AG20443 (cell line): Measurements from ENCODE around the gene MRPS31.
"Not testable (repeated sequence)": the region's sequence is repeated elsewhere in the genome, so short reads cannot be mapped to it uniquely, and the experiment has no call there.

ENCODE experiments used
- DNase-seq: peaks from one replicate; pipeline ENCODE4 v3.0.0; 2012; ENCODE audit warnings: low spot score, mixed read lengths

Gene MRPS31

DNA sequence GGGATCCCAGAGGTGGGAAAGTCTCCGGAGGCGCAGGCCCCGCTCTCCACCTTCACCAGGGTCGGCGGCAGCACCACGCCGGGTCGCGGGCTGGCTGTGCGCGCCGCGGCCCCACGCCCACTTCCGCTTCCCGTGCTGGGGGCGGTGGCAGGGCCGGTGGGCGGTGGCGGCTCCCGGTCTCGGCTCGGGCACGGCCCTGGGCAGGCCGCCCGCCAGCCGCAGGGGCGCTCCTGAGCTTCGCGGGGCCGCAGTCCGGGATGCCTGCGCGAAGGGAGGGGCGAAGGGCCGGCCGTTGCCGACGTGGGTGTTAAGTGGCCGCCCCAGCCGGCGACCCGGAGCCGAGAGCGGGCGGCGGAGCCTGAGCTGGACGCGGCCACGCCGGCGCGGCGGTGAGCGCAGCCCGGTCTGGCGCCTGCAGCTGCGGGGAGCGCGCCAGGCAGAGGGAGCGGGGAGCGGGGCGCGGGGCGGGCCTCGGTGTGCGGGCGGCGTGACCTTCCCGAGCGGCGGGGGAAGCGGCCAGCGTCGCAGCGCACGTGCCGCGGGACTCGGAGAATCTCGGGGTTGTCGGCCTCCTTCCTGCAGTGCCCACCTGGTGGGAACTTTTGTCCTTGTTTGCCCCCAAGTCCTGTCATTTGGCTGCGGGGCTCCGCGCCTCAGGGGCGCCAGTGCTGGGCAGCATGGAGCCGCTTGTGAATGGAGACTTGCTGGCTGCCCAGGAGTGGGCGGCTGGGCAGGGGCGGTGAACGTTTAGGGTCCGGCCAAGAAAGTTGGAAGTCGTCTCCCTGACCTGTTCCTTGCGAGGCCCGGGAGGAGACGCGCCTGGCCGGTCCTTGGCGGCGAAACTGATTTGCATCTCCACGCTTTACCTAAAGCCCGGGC, 18.5 kb upstream of the MRPS31 start, which contains the start of gene SLC25A15:
SLC25A15 (plus strand) TSS at position 337 of the 879 bp plus-strand sequence. CDS start 3,616 bp downstream, outside the sequence.
- DNase-seq, result peak; percentile 93

DNA sequence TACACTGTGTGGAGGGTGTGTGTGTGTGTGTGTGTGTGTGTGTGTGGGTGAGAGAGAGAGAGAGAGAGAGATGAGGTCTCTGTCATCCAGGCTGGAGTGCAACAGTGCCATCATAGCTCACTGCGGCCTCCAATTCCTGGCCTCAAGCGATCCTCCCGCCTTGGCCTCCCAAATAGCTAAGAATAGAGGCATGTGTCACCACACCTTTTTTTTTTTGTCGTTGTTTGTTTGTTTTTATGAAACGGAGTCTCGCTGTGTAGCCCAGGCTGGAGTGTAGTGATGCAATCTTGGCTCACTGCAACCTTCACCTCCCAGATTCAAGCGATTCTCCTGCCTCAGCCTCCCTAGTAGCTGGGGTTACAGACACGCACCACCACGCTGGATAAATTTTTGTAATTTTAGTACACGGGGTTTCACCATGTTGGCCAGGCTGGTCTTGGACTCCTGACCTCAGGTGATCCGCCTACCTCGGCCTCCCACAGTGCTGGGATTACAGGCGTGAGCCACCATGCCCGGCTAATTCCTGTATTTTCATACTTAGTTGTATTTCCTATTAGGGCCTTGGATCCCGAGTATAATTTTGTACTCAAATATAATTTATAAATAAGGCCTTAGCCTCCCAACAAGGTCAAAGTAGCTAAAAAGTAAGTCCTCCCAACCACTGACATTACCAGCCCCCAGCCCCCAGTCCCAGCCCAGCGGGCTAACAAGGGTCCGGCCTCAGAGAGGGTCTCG, 17.7 kb upstream of the MRPS31 start:
- DNase-seq, result not testable (repeated sequence)

DNA sequence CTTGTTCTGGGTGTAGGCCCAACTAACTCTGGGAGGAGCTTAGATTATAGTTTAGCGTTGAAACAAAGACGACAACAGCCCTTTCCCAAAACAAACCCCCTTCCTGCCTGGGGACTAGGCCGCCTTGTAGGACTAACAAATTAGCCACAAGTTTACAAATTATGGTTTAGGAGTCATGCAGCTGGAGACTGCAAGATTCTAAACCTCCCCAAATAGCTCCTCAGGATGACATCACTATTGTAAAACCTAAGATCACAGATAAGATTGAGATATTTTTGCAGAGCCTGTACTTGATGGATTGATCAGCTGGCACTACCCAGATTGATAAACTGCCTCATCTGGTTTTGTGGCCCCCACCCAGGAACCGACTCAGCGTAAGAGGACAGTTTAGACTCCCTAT, 16.1 kb upstream of the MRPS31 start:
- DNase-seq, result no peak

DNA sequence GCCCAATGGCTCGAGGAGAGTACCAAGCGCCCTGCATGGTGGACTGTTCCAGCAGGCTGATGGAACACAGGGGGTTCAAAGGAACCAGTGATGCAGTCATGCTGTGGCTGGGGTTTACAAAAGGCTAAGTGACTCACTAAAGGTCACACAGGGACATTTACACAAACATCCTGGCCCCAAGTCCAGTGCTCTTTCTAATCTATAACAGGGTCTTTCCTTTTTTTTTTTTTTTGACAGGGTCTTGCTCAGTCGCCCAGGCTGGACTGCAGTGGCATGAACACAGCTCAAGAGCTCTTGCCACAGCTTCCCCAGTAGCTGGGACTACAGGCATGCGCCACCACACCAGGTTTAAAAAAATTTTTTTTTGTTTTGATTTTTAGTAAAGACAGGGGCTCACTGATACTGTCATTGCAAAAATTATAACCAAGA, 15.6 kb upstream of the MRPS31 start:
- DNase-seq, result peak; percentile 21

DNA sequence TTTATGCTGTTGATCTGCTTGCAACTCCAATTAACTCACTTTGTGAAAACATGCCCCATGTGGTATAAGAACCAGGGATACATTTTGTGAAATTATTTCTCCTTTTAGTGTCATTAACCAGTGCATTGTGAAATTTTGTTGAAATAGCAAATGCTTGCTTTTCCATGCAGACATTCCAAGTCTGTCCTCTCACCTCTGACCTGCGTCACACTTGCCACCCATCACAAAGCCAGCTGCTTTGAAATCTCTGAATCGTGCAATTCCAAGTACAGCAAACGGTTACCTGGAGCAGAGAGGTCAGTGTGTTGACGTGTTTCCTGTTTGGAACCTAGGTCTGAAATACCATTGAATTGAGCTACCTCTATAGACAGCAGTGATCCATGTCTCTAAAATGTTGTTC, 13.6 kb upstream of the MRPS31 start:
- DNase-seq, result no peak

DNA sequence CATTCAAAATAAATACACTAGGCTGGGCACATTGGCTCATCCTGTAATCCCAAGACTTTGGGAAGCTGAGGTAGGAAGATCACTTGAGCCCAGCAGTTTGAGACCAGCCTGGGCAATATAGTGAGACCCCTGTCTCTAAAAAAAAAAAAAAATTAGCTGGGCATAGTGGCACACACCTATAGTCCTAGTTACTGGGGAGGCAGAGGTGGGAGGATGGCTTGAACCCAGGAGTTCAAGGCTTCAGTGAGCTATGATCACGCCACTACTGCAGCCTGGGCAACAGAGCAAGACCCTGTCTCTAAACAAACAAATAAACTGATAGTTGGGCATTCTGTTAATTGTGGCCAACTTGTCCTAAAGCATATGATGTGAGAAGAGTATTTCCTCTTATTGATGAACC, 12.0 kb upstream of the MRPS31 start:
- not testable (repeated sequence) for DNase-seq

DNA sequence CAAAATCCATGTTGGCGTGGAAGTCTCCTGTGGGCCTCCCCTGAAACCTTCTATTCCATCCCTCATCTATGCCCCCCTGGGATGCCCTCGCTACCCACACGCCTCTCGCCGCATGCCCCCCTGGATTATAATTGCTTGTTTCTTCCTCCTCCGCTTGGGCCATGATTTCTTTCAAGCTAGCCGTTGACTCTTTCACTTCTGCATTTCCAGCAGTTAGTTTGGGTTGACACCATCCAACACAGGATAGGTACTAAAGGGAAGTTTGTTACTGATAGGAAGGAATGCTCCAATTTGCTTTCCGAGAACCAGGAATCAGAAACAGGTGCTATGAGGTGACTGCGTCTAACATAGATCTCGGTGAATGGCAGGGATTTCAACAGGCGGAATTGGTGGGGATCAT, 10.7 kb upstream of the MRPS31 start:
- DNase-seq, result no peak

DNA sequence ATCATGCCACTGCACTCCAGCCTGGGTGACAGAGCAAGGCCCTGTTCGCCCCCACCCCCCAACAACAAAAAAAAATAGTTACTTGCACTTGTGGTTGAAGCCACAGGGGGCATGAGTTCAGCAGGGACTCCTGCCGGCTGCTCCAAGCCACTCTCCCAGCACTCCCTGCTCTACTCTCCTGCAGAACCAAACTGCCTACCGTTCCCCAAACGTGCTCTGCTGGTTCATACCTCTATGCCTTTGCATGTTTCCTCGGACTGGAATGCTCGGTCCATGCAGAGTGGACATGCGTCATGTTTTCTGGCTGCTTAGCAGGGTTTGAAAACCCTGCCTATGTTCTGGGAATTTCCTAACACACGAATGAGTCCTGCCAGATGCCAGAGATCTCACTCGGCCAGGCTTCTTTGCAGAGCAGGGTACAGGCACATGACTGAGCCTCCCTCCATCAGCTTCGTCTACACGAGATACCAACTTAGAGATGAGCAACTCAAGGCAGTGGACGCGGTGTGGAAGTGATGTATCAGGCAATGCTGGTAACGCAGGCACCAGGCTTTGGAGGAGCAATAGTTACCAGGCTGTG, 9.9 kb upstream of the MRPS31 start:
- DNase-seq, result peak; percentile 40

DNA sequence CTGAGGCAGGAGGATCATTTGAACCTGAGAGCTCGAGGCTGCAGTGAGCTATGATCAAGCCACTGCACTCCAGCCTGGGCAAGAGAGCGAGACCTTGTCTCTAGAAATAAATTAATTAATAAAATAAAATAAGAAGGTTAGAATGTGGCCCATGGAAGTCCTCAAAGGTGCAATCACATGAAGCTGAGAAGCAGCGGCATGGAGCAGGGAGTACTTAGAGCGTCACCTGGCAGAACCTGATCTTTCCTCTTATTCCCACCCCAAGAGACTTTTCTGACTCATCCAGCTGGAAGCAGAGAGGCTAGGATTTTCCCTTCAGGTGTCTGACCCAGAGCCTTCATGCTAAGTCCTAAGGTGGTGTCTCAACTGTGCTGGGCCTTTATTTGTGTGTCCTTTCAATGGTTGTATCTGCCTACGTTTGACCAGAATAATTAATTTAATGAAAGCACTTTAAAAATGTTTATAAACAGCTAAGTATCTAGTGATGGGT, 8.9 kb upstream of the MRPS31 start:
- no peak for DNase-seq

DNA sequence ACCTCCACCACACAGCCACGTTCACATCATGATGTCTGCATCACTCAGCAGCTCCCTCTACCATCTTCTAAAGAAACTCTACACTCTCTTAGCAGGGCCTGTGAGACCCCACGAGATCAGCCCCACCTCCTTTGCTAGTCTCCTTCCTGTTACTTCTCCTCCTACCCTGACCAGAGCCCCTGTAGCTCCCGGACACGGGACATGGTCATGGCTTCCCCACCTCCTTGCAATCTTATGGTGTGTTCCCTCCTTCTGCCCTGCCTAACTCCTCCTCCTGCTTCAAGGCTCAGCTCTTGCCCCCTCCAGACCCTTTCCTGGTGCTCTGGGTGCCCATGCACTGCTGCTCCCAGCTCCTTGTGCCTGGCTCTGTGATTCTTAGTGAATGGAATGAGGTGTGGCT, 8.1 kb upstream of the MRPS31 start:
- DNase-seq, result no peak

DNA sequence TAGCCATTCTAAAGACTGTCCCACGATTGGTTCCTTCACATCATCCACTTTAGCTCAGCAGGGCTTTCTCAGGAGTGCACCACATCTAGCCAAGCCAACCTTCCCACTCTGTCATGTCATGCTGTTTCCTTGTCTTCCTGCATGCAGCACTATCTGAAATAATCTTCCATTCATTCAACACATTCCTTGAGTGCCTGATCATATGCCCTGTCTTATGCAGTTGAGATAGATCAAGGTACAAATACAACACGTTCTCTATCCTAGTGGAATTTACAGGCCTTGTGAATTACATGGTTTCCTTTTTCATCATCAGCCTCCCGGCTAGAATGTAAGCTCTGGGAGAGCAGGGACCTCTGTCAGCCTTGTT, 6.8 kb upstream of the MRPS31 start:
- no peak for DNase-seq

DNA sequence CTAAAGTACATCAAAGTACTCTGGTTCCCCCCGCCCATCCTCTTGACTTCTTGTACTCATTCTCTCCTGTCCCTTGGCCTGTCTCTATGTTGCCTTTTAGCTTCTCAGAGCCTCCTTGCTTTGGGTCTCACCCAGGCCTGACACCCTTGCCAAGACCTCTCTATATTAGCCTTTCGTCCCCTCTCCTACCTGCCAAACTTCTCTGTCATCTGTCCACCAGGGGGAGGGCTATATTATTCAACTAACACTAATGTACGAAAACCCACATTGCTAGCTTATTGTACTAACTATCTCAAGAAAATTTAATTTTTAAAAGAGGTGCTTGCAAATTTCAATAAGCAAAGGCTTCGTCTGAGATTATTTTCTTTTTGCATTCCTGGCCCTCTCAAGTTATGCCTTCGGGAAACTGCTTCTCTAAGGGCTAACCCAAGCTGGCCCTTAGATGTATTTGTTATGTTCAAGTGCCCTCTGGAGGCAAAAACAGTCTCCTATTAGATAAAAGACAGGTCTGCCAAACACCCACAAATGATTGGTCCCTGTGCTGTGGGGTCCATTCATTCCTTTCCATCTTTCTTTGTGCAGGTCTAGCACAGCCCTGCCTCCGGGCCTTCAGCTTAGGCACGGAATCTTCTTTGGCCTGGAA, 6.3 kb upstream of the MRPS31 start:
- DNase-seq, result peak; percentile 56

DNA sequence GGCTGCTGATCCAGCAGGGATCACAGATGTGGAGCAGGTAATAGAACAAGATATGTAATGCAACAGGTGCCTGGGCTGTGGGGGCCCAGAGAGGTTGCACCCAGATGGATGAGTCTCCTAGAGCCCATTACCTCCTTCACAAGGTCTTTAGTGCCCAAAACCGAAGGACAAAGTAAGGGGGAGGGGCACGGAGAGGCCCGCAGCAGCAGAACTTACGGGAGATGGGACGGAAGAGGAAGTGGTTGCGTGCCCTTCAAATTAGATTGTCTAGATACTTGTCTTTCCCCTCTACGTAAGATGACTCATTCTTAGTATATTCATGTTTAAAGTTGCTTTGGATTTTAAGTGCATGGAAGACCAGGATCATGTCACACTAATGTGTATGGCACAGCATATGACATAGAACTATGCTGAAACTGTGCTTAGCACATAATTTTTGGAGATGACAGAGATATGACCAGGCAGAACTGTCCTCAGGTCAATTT, 5.7 kb upstream of the MRPS31 start:
- DNase-seq, result no peak

DNA sequence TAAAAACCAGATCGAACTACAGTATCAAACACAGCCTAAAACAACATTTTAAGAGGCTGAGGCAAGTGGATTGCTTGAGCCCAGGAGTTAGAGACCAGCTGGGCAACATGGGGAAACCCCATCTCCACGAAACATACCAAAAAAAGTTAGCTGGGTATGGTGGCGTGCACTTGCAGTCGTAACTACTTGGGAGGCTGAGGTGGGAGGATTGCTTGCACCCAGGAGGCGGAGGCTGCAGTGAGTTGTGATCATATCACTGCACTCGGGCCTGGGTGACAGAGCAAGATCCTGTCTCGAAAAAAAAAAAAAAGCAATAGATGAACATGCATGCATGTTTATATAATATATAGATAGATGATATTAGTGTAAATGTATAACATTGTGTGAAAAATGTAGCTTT, 5.2 kb upstream of the MRPS31 start:
- DNase-seq, result no peak

DNA sequence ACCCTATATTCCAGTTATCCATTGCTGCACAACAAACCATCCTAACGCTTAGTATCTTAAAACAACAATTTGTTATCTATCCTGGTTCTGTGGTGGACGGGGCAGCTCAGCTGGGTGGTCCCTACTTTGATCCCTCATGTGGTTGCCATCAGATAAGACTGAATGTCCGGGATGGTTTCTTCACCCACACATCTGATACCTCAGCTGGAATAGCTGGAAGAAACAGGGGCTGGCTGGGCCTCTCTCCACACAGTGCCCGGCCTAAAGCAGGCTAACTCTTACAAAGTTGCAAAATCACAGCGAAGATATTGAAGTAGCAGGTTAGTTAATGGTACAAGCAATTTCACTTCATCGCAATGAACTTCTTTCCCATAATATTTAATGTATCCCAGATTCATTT, 3.7 kb upstream of the MRPS31 start:
- DNase-seq, result no peak

DNA sequence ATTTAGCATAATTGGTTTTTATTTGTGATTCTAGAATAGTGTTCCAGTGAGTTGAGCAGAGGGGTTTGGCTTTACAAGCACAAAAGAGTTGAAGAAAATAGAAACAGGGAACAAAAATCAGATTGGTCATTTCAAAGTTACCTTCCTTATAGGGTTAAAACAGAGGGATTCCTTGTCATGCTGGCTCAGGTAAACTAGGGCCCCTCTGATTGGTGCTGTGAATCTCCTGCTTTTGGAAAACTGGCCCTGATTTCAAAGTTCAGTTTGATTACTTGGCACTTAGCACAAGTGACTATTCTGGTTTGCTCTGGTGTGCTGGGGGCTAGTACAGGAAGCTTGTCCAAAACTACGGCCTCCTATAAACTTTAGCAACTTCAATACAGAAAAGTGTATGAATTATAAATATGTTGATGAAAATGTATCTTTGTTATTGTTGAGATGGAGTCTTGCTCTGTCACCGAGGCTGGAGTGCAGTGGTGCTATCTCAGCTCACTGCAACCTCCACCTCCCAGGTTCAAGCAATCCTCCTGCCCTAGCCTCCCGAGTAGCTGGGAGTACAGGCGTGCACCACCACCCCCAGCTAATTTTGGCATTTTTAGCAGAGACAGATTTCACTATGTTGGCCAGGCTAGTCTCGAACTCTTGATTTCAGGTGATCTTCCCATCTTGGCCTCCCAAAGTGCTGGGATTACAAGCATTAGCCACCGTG, 1.9 kb upstream of the MRPS31 start:
- no peak for DNase-seq

DNA sequence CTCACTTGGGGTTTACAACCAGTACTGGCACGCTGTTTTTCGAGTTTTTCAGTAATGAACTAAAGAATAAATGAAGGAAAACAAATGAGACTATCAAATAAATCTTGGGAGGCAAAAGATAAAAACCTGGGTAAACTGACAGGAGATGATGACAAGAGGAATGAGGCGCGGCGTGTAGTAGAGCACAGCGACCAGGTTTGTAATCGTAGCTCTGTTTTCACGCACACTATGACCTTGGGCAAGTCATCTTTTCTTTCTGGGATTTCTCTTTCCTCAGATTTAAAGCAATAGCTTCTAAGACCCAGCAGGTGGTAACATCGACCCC, 419 bp downstream of the MRPS31 start:
- no peak for DNase-seq

DNA sequence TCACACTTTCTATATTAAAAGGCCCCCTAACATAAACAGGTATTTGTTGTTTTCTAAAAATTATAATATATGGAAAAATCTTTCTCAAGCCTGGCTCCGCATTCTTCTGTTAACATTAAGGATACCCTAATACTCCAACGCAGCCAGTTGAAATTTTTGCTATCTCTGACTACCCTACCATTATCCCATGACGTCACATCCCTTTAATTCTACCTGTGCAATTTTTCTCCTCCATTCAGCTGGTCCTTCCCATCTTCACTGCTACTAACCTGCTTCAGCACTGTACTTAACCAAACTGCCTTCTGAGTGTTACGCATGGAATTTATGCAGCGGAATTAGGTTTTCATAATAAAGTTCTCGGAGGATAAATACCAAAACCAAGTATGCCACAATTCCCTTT, 1.0 kb downstream of the MRPS31 start:
- no peak for DNase-seq

DNA sequence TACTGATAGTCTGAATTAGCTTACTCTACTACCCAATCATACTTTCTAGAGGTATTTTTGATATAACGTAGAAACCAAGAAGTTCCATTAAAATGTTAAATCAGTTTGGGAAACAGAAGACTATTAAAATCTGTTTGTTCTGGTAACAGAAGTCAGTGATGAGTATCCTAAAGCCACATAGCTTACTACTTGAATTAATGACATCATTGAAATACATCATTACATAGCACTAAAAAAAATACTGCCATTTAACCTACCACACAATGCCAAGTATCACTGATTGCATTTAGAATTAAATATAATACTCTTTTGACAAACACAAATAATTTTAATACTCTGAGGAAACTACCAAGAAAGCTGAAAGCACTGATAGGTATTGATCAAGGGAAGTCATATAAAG, 5.4 kb downstream of the MRPS31 start:
- no peak for DNase-seq

DNA sequence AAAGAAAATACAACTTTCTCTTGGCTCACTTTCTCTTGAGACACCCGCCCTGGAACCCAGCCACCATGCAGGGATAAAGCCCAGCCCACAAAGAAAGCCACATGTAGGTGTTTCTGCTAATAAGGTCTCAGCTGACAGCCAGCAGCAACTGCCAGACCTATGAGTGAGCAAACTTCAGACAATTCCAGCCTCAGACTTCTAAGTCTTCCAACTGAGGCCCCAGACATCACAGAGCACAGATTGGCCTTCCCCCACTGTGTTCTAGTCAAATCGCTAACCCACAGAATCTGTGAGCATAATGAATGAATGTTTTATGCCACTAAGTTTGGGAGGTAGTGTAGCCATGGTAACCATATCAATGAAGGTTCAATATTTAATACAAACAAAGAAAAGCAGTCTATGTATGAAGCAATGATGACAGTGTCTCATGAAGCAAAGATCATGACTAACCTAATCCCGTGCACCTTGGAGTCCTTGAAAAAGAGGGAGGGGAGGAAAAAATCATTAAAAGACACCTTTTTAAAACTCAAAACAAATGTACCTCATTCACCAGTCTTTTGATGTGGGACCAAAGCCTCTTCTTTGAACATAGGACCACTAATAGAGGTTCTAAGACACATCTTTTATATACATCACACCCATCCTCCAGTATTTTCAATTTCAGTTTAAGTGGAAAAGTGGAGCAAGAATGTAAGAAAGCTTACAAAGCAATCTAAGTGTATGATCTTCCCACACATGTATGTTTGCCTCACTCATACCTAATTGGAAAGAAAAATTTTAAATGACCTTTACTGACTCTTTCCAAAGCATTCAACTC, 6.2 kb downstream of the MRPS31 start:
- DNase-seq, result no peak

DNA sequence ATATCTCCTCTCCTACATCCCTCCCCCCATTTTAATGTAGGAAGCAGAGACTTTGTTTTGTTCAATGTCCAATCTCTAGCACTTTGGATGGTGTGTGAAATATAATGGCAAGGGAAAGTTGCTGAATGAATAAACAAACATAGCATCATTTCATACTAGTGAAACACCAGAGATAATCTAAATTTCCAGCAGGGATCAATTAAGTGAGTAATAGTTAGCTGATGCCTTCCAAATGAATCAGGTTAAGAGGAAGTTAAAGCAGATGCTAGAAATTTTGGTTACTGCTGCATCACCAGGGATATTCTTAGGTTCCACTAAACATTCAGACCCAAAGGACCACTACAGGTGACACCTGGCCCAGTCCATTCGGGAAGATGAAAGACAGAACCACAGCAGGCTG, 8.1 kb downstream of the MRPS31 start:
- peak; percentile 54 for DNase-seq
